Lung (tissue), 12 donors: ENCODE measurements around the gene KRTAP10-6. TPM values are rescaled to one million over a fixed set of nuclear protein-coding genes. Genes with fewer than 3 reads are reported as not detected.

Experiments used
- ATAC-seq: fragments of 200-7000 bp; cut with Tn5 transposase; one replicate; pipeline ENCODE4 v1.9.1; 2020; ENCODE audit warnings: moderate number of reproducible peaks; ENCODE audit not compliant: insufficient read depth, low FRiP score
- DNase-seq, 3 donors: peaks; one replicate each; pipeline ENCODE4 v3.0.0-alpha.2; 2013 to 2017
- H3K27ac ChIP-seq, 2 donors: one replicate each; pipeline ENCODE4 v1.5.1; 2013; ENCODE audit warnings: mild to moderate bottlenecking in 2 of 2, moderate library complexity in 2 of 2, control low read depth in 1 of 2, inconsistent platforms in 1 of 2, low read depth in 1 of 2, low read length in 1 of 2
- H3K27me3 ChIP-seq, 3 donors: one replicate each; pipeline ENCODE4 v1.5.1; 2013; ENCODE audit warnings: low read length in 2 of 3; ENCODE audit not compliant: control insufficient read depth in 3 of 3, insufficient read depth in 3 of 3
- H3K36me3 ChIP-seq, 4 donors: one replicate each; pipeline ENCODE4 v1.5.1; 2013; ENCODE audit warnings: low read length in 4 of 4, mild to moderate bottlenecking in 1 of 4, moderate library complexity in 1 of 4; ENCODE audit not compliant: control insufficient read depth in 4 of 4, insufficient read depth in 4 of 4
- H3K4me1 ChIP-seq, 5 donors: one replicate each; pipeline ENCODE4 v1.5.1; 2013; ENCODE audit warnings: low read length in 5 of 5, mild to moderate bottlenecking in 2 of 5, moderate library complexity in 1 of 5; ENCODE audit not compliant: control insufficient read depth in 5 of 5, insufficient read depth in 5 of 5
- H3K4me3 ChIP-seq: one replicate; pipeline ENCODE4 v1.5.1; 2013; ENCODE audit warnings: mild to moderate bottlenecking, control low read depth, moderate library complexity
- H3K9ac ChIP-seq, 2 donors: one replicate each; pipeline ENCODE4 v1.5.1; 2013; ENCODE audit warnings: low read length in 2 of 2, control low read depth in 1 of 2; ENCODE audit not compliant: insufficient read depth in 1 of 2
- H3K9me3 ChIP-seq, 4 donors: one replicate each; pipeline ENCODE4 v1.5.1; 2013; ENCODE audit warnings: low read length in 3 of 4, mild to moderate bottlenecking in 1 of 4, moderate library complexity in 1 of 4; ENCODE audit not compliant: control insufficient read depth in 4 of 4, insufficient read depth in 3 of 4
- WGBS, 2 donors: extraction: QIAGEN DNeasy Blood & Tissue Kit; methylation state at CpG; one replicate each; pipeline ENCODE4 v1.1.7; 2013; 5-methylcytosine and 5-hydroxymethylcytosine counted together
- polyA plus RNA-seq, 2 donors: library from polyadenylated mRNA; stranded (reverse); fragments of 200-250 nt; gene quantifications; one replicate each; pipeline ENCODE4 v1.2.1, GENCODE V29; 2013
- total RNA-seq, 2 donors: library from RNA; depleted of rRNA in 1 of 2; stranded (reverse); fragments of >200 nt in 1 of 2; gene quantifications; one replicate each; pipeline ENCODE4 v1.2.1, GENCODE V29; 2014 to 2021
- TF ChIP-seq, protein P1 (sequence below): IDR thresholded peaks from 2 replicates; pipeline ENCODE4 v1.5.1; 2012; ENCODE audit warnings: mild to moderate bottlenecking; ENCODE audit errors: control extremely low read depth, extremely low read depth
- donor health status: control.
- donor health status: control.
- donor health status: Bipolar disorder and iron deficiency.
- donor health status: healthy.
- donor health status: DM: yes; HTN: yes; CAD: no.

The KRTAP10-6 gene
- total and polyA plus RNA-seq, 4 donors, result not detected

- H3K9me3 ChIP-seq, result peaks cover 0 to 10% (median 7%) of the 10 kb centered on the region in 4 donors
- H3K4me1 ChIP-seq, result no peaks in the 10 kb centered on the region
- H3K27me3 ChIP-seq, result no peaks in the 10 kb centered on the region
- no peak overlapping the region for H3K9ac ChIP-seq
- DNase-seq (no peak), ATAC-seq (no peak)
- TF ChIP-seq, protein P1, sequence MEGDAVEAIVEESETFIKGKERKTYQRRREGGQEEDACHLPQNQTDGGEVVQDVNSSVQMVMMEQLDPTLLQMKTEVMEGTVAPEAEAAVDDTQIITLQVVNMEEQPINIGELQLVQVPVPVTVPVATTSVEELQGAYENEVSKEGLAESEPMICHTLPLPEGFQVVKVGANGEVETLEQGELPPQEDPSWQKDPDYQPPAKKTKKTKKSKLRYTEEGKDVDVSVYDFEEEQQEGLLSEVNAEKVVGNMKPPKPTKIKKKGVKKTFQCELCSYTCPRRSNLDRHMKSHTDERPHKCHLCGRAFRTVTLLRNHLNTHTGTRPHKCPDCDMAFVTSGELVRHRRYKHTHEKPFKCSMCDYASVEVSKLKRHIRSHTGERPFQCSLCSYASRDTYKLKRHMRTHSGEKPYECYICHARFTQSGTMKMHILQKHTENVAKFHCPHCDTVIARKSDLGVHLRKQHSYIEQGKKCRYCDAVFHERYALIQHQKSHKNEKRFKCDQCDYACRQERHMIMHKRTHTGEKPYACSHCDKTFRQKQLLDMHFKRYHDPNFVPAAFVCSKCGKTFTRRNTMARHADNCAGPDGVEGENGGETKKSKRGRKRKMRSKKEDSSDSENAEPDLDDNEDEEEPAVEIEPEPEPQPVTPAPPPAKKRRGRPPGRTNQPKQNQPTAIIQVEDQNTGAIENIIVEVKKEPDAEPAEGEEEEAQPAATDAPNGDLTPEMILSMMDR, result no peak
- no peak overlapping the region for H3K27ac ChIP-seq
- no peaks in the 10 kb centered on the region for H3K36me3 ChIP-seq
- H3K4me3 ChIP-seq, result no peak overlapping the region
- 89 to 94% methylated on average over 6 of the region's 6 CpGs for WGBS, 2 donors
These were observed 27.6 kb upstream of the KRTAP10-6 start for GRCh38 chr21:44619886-44620285.

- no peak for ATAC-seq
- Histone ChIP-seq H3K27me3 (no peaks in the 10 kb centered on the region), H3K4me3 (no peak overlapping the region), H3K9ac (no peak overlapping the region), H3K36me3 (no peaks in the 10 kb centered on the region), H3K4me1 (no peaks in the 10 kb centered on the region), H3K27ac (no peak overlapping the region), H3K9me3 (peaks cover 0 to 10% (median 3%) of the 10 kb centered on the region in 4 donors)
- WGBS, 2 donors, result 53 to 61% methylated on average over 3 of the region's 3 CpGs
- TF ChIP-seq, protein P1, result no peak
- DNase-seq, result no peak
These were observed 26.6 kb upstream of the KRTAP10-6 start for GRCh38 chr21:44618909-44619308.

- WGBS, 2 donors, result 27 to 37% methylated on average over 4 of the region's 4 CpGs
- no peak for ATAC-seq
- peak in 2 of 3 donors; percentile 26 to 27 for DNase-seq
These were observed 26.2 kb upstream of the KRTAP10-6 start for GRCh38 chr21:44618504-44618903.

More at GRCh38 chr21:44618504-44618903, 26.2 kb upstream of the KRTAP10-6 start:
- TF ChIP-seq, protein P1, result no peak
- no peaks in the 10 kb centered on the region for H3K27me3 ChIP-seq
- no peaks in the 10 kb centered on the region for H3K4me1 ChIP-seq
- peaks cover 0 to 10% (median 1%) of the 10 kb centered on the region in 4 donors for H3K9me3 ChIP-seq
- H3K4me3 ChIP-seq, result no peak overlapping the region
- H3K36me3 ChIP-seq, result no peaks in the 10 kb centered on the region
- no peak overlapping the region for H3K9ac ChIP-seq
- no peak overlapping the region for H3K27ac ChIP-seq
